H1 (cell line): ENCODE data around the gene ZNF831. TPM values are rescaled to one million over a fixed set of nuclear protein-coding genes. Genes with fewer than 3 reads are reported as not detected.

ENCODE experiments used
- EZH2 ChIP-seq: fragments of 200-600 bp; sonication (generic); IDR thresholded peaks from 2 replicates; pipeline ENCODE4 v1.7.1; 2012; ENCODE audit warnings: low read depth, mild to moderate bottlenecking, moderate library complexity, low read length, inconsistent platforms; ENCODE audit not compliant: severe bottlenecking
- JUN ChIP-seq: IDR thresholded peaks from 2 replicates; pipeline ENCODE4 v1.6.1; 2011; ENCODE audit warnings: low read depth, mild to moderate bottlenecking, improper control_type of control experiment, low read length
- KDM1A ChIP-seq: fragments of 200-600, 300-600 bp; sonication (generic); IDR thresholded peaks from 2 replicates; pipeline ENCODE4 v1.7.1; 2016; ENCODE audit warnings: mild to moderate bottlenecking, low read length, borderline replicate concordance
- NRF1 ChIP-seq: IDR thresholded peaks from 2 replicates; pipeline ENCODE4 v1.6.1; 2011; ENCODE audit warnings: mild to moderate bottlenecking, low read depth, low read length, improper control_type of control experiment
- SUZ12 ChIP-seq: fragments of 200-600 bp; sonication (generic); IDR thresholded peaks from 2 replicates; pipeline ENCODE4 v1.6.1; 2012; ENCODE audit warnings: mild to moderate bottlenecking, inconsistent platforms, low read length, moderate library complexity, mixed read lengths
- TBP ChIP-seq: IDR thresholded peaks from 2 replicates; pipeline ENCODE4 v1.6.1; 2011; ENCODE audit warnings: low read depth, low read length, improper control_type of control experiment
- TEAD4 ChIP-seq: IDR thresholded peaks from 2 replicates; pipeline ENCODE4 v1.6.1; 2012; ENCODE audit warnings: low read depth, low read length, inconsistent platforms, mixed read lengths
- ZNF274 ChIP-seq: IDR thresholded peaks from 2 replicates; pipeline ENCODE4 v1.7.0; 2012; ENCODE audit warnings: low read length, borderline replicate concordance; ENCODE audit errors: extremely low read depth
- polyA plus RNA-seq, 7 experiments: library from polyadenylated mRNA; depleted of rRNA in 3 of 7; stranded (reverse) in 5 of 7; unstranded in 2 of 7; fragments of >200 nt in 5 of 7; fragments of 200-250 nt in 2 of 7; gene quantifications; 1 replicate in 5 of 7; 2 replicates in 1 of 7; 4 replicates in 1 of 7; pipeline versions ENCODE4 v1.2.1 to v1.2.3, GENCODE V29; 2011 to 2013; ENCODE audit warnings: missing spikeins in 2 of 7, mixed read lengths in 2 of 7
- total RNA-seq: library from RNA; stranded (reverse); fragmentation: NEBNext Ultra II Directional; extraction: Animal tissue kit (Norgen Biotek cat#: 25700); gene quantifications from 2 replicates; pipeline ENCODE4 v1.2.1, GENCODE V29; 2021
- TF ChIP-seq, protein P1 (sequence below): fragments of 300-600 bp; sonication (generic); IDR thresholded peaks from 2 replicates; pipeline ENCODE4 v1.7.1; 2012; ENCODE audit warnings: low read length, moderate library complexity, mild to moderate bottlenecking, inconsistent platforms; ENCODE audit not compliant: insufficient replicate concordance
- TF ChIP-seq, protein P2 (sequence below): IDR thresholded peaks from 2 replicates; pipeline ENCODE4 v1.6.1; 2012; ENCODE audit warnings: low read length, inconsistent platforms

ZNF831 gene
- total and polyA plus RNA-seq, 2 of the 8 experiments (the other 6 are each of a cell fraction or from before 2014, with no cell fraction given): not detected

DNA sequence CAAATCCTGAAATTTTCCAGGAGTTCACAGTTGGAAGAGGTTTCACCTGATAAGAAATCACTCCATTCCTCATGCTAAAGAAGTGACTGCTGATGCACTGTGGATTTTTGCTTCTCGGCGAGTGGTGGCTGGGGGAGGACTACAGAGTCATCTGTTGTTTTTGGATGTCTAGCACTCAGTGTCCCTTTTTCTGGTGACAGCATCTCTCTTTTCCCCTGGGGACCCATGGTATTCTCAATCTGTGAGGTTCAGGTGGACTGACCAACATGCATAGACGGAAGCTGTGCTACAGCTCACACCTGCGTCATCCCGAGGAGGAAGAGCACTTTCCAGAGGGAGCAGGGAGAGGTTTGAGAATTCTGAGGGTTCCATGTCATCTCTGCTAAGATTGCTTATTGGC is 42.7 kb upstream of the ZNF831 start (continued):
- TF ChIP-seq, protein P1, sequence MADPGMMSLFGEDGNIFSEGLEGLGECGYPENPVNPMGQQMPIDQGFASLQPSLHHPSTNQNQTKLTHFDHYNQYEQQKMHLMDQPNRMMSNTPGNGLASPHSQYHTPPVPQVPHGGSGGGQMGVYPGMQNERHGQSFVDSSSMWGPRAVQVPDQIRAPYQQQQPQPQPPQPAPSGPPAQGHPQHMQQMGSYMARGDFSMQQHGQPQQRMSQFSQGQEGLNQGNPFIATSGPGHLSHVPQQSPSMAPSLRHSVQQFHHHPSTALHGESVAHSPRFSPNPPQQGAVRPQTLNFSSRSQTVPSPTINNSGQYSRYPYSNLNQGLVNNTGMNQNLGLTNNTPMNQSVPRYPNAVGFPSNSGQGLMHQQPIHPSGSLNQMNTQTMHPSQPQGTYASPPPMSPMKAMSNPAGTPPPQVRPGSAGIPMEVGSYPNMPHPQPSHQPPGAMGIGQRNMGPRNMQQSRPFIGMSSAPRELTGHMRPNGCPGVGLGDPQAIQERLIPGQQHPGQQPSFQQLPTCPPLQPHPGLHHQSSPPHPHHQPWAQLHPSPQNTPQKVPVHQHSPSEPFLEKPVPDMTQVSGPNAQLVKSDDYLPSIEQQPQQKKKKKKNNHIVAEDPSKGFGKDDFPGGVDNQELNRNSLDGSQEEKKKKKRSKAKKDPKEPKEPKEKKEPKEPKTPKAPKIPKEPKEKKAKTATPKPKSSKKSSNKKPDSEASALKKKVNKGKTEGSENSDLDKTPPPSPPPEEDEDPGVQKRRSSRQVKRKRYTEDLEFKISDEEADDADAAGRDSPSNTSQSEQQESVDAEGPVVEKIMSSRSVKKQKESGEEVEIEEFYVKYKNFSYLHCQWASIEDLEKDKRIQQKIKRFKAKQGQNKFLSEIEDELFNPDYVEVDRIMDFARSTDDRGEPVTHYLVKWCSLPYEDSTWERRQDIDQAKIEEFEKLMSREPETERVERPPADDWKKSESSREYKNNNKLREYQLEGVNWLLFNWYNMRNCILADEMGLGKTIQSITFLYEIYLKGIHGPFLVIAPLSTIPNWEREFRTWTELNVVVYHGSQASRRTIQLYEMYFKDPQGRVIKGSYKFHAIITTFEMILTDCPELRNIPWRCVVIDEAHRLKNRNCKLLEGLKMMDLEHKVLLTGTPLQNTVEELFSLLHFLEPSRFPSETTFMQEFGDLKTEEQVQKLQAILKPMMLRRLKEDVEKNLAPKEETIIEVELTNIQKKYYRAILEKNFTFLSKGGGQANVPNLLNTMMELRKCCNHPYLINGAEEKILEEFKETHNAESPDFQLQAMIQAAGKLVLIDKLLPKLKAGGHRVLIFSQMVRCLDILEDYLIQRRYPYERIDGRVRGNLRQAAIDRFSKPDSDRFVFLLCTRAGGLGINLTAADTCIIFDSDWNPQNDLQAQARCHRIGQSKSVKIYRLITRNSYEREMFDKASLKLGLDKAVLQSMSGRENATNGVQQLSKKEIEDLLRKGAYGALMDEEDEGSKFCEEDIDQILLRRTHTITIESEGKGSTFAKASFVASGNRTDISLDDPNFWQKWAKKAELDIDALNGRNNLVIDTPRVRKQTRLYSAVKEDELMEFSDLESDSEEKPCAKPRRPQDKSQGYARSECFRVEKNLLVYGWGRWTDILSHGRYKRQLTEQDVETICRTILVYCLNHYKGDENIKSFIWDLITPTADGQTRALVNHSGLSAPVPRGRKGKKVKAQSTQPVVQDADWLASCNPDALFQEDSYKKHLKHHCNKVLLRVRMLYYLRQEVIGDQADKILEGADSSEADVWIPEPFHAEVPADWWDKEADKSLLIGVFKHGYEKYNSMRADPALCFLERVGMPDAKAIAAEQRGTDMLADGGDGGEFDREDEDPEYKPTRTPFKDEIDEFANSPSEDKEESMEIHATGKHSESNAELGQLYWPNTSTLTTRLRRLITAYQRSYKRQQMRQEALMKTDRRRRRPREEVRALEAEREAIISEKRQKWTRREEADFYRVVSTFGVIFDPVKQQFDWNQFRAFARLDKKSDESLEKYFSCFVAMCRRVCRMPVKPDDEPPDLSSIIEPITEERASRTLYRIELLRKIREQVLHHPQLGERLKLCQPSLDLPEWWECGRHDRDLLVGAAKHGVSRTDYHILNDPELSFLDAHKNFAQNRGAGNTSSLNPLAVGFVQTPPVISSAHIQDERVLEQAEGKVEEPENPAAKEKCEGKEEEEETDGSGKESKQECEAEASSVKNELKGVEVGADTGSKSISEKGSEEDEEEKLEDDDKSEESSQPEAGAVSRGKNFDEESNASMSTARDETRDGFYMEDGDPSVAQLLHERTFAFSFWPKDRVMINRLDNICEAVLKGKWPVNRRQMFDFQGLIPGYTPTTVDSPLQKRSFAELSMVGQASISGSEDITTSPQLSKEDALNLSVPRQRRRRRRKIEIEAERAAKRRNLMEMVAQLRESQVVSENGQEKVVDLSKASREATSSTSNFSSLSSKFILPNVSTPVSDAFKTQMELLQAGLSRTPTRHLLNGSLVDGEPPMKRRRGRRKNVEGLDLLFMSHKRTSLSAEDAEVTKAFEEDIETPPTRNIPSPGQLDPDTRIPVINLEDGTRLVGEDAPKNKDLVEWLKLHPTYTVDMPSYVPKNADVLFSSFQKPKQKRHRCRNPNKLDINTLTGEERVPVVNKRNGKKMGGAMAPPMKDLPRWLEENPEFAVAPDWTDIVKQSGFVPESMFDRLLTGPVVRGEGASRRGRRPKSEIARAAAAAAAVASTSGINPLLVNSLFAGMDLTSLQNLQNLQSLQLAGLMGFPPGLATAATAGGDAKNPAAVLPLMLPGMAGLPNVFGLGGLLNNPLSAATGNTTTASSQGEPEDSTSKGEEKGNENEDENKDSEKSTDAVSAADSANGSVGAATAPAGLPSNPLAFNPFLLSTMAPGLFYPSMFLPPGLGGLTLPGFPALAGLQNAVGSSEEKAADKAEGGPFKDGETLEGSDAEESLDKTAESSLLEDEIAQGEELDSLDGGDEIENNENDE: no peak
- TF ChIP-seq ZNF274 (no peak), TEAD4 (no peak), KDM1A (no peak), SUZ12 (no peak), NRF1 (no peak), JUN (no peak), EZH2 (no peak), TBP (no peak)
- TF ChIP-seq, protein P2, sequence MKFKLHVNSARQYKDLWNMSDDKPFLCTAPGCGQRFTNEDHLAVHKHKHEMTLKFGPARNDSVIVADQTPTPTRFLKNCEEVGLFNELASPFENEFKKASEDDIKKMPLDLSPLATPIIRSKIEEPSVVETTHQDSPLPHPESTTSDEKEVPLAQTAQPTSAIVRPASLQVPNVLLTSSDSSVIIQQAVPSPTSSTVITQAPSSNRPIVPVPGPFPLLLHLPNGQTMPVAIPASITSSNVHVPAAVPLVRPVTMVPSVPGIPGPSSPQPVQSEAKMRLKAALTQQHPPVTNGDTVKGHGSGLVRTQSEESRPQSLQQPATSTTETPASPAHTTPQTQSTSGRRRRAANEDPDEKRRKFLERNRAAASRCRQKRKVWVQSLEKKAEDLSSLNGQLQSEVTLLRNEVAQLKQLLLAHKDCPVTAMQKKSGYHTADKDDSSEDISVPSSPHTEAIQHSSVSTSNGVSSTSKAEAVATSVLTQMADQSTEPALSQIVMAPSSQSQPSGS: no peak
